ENCODE measurements around the gene GPR65. TPM values are rescaled to one million over a fixed set of nuclear protein-coding genes. Genes with fewer than 3 reads are reported as not detected.

Gene GPR65
- total and polyA plus RNA-seq, 2 experiments from 2014 or later, result not detected

DNA sequence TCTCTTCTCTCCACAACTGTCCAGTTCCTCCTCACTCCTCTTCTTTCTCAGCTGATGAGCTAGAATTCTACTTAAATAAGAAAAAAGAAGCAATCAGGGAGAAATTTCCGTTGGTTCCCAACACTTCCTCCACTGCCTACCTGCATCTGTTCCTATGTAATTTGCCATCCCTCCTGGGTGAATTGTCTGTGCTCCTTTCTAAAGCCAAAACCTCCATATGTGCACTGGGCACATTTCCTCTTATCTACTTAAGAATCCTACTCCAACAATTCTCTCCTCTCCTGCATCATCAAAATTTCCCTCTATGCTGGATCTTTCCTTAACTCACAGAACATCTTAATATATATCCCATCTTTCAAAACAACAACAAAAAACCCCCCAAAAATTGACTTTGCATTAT, 35.2 kb downstream of the GPR65 start:
- TF ChIP-seq EZH2phosphoT487 (IDR thresholded peaks at IDR 0.05; ENCODE audit: unreplicated experiment) (no peak), CREB1 (CRISPR knock-in tag; IDR thresholded peaks at IDR 0.05; ENCODE audit: low read depth) (no peak), POLR2AphosphoS5 (IDR thresholded peaks at IDR 0.05; ENCODE audit: low read depth) (no peak), EZH2 (IDR thresholded peaks at IDR 0.05; ENCODE audit: low read depth, unreplicated experiment) (no peak), ZNF114 (CRISPR knock-in tag; IDR thresholded peaks at IDR 0.05) (no peak), NANOG (IDR thresholded peaks at IDR 0.05; ENCODE audit: borderline replicate concordance) (no peak), ZNF331 (CRISPR knock-in tag; IDR thresholded peaks at IDR 0.05; ENCODE audit: low read depth) (no peak)
- TF ChIP-seq, protein P1, sequence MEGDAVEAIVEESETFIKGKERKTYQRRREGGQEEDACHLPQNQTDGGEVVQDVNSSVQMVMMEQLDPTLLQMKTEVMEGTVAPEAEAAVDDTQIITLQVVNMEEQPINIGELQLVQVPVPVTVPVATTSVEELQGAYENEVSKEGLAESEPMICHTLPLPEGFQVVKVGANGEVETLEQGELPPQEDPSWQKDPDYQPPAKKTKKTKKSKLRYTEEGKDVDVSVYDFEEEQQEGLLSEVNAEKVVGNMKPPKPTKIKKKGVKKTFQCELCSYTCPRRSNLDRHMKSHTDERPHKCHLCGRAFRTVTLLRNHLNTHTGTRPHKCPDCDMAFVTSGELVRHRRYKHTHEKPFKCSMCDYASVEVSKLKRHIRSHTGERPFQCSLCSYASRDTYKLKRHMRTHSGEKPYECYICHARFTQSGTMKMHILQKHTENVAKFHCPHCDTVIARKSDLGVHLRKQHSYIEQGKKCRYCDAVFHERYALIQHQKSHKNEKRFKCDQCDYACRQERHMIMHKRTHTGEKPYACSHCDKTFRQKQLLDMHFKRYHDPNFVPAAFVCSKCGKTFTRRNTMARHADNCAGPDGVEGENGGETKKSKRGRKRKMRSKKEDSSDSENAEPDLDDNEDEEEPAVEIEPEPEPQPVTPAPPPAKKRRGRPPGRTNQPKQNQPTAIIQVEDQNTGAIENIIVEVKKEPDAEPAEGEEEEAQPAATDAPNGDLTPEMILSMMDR (conservative IDR thresholded peaks at IDR 0.05; ENCODE audit: low read depth in 2 of 2), result no peak
- Mint-ChIP-seq H3K36me3 (ENCODE audit: low read depth) (no peaks in the 10 kb centered on the region), H3K27me3 (ENCODE audit: insufficient read depth, low read depth, poor library complexity) (no peaks in the 10 kb centered on the region)

DNA sequence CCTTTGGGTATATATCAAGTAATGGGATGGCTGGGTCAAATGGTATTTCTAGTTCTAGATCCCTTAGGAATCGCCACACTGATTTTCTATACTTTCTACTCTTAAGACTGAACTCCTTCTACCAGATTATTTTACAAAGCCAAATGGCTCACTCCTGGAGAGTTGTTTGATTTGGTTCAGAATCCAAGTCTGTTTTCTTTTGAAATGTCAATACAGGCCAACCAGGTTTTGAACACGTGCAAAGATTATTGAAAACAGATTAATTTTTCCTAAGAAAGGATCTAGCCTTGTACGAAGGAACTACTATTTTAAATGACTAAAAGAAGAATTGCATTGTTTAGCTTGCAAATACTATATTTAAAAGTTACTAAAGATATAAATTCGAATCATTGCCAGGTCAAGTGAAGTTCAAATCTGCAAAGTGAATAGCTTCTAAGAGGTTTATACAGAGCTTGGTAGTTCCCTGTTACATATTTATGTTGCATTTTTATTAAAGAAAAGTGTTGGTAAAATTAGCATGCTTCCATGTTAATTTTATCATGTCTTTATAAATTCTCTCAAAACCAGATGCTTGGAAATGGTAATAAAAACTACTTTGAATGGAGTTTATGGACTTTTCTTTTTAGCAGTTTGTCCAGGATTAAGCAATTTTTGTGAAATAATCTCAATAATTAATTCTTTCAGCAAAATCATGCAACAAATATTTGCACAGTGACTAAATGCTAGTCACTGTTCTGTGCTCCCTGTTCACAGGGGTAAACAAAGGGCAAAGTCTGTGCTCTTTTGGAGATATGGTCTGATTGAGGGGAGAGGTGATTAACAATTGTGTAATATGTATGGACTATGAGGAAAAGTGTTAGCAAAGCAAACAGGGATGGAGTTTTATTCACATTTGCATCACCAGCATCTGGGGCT, 38.9 kb downstream of the GPR65 start:
- no peak for ATAC-seq
- H3K36me3 Mint-ChIP-seq (ENCODE audit: low read depth), result no peaks in the 10 kb centered on the region
- H3K27me3 Mint-ChIP-seq (ENCODE audit: insufficient read depth, low read depth, poor library complexity), result no peaks in the 10 kb centered on the region
- H3K36me3 ChIP-seq (ENCODE audit: insufficient read depth), result no peaks in the 10 kb centered on the region
- DNase-seq (ENCODE audit: low spot score), result no peak
- TF ChIP-seq EZH2 (IDR thresholded peaks at IDR 0.05; ENCODE audit: low read depth, unreplicated experiment), result no peak
- TF ChIP-seq CREB1 (CRISPR knock-in tag; IDR thresholded peaks at IDR 0.05; ENCODE audit: low read depth), result no peak
- TF ChIP-seq, protein P1 (conservative IDR thresholded peaks at IDR 0.05; ENCODE audit: low read depth in 2 of 2), result no peak
- TF ChIP-seq, protein P2, sequence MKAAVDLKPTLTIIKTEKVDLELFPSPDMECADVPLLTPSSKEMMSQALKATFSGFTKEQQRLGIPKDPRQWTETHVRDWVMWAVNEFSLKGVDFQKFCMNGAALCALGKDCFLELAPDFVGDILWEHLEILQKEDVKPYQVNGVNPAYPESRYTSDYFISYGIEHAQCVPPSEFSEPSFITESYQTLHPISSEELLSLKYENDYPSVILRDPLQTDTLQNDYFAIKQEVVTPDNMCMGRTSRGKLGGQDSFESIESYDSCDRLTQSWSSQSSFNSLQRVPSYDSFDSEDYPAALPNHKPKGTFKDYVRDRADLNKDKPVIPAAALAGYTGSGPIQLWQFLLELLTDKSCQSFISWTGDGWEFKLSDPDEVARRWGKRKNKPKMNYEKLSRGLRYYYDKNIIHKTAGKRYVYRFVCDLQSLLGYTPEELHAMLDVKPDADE (IDR thresholded peaks at IDR 0.05), result no peak
- TF ChIP-seq ZNF114 (CRISPR knock-in tag; IDR thresholded peaks at IDR 0.05), result no peak
- no peak overlapping the region for H2AFZ ChIP-seq
- H3K79me2 ChIP-seq (replicated peaks; ENCODE audit: insufficient read depth), result no peaks in the 10 kb centered on the region
- no peaks in the 10 kb centered on the region for H4K20me1 ChIP-seq (replicated peaks; ENCODE audit: insufficient read depth)
- no peaks in the 10 kb centered on the region for H3K9me3 Mint-ChIP-seq
- H3K4me1 ChIP-seq (ENCODE audit: insufficient read depth), result no peaks in the 10 kb centered on the region
- no peak overlapping the region for H3K27ac ChIP-seq (ENCODE audit: low read depth)
- no peaks in the 10 kb centered on the region for H3F3A ChIP-seq (replicated peaks; ENCODE audit: low read depth)
- H3K4me3 ChIP-seq, result no peak overlapping the region
- no peaks in the 10 kb centered on the region for H3K4me1 Mint-ChIP-seq
- H3K27me3 ChIP-seq (ENCODE audit: insufficient read depth), result no peaks in the 10 kb centered on the region
- H3K27ac Mint-ChIP-seq, result no peak overlapping the region
- H3K4me2 ChIP-seq, result no peak overlapping the region
- H3K4me3 Mint-ChIP-seq, result no peak overlapping the region
- peaks cover 16% of the 10 kb centered on the region for H3K9me2 ChIP-seq (ENCODE audit: insufficient read depth)

More for the DNA sequence above, 35.2 kb downstream of the GPR65 start:
- DNase-seq (ENCODE audit: low spot score) (no peak), ATAC-seq (no peak)
- Mint-ChIP-seq H3K27ac (no peak overlapping the region), H3K4me1 (peaks cover 18% of the 10 kb centered on the region), H3K9me3 (no peaks in the 10 kb centered on the region), H3K4me3 (no peak overlapping the region)
- no peaks in the 10 kb centered on the region for H3K79me2 ChIP-seq (replicated peaks; ENCODE audit: insufficient read depth)
- no peaks in the 10 kb centered on the region for H3F3A ChIP-seq (replicated peaks; ENCODE audit: low read depth)
- peaks cover 25% of the 10 kb centered on the region for H3K9me2 ChIP-seq (ENCODE audit: insufficient read depth)
- peaks cover 9% of the 10 kb centered on the region; the same call in 1 of the 2 replicates for H3K4me1 ChIP-seq (ENCODE audit: insufficient read depth)
- H3K4me3 ChIP-seq, result no peak overlapping the region
- no peak overlapping the region for H3K4me2 ChIP-seq
- no peaks in the 10 kb centered on the region for H3K27me3 ChIP-seq (ENCODE audit: insufficient read depth)
- no peaks in the 10 kb centered on the region for H4K20me1 ChIP-seq (replicated peaks; ENCODE audit: insufficient read depth)
- H2AFZ ChIP-seq, result no peak overlapping the region
- H3K27ac ChIP-seq (ENCODE audit: low read depth), result no peak overlapping the region
- no peaks in the 10 kb centered on the region for H3K36me3 ChIP-seq (ENCODE audit: insufficient read depth)

Data from GM23338 (cell line).